Karpas-422 (cell line): ENCODE results near the gene MS4A18. TPM values are rescaled to one million over a fixed set of nuclear protein-coding genes. Genes with fewer than 3 reads are reported as not detected.
"Not testable (repeated sequence)": the region's sequence is repeated elsewhere in the genome, so short reads cannot be mapped to it uniquely, and the experiment has no call there.

ENCODE experiments used
- DNase-seq: peaks from one replicate; pipeline ENCODE4 v3.0.0-alpha.2; 2015
- H2AFZ ChIP-seq: fragments of 200-600 bp; sonication (generic); 2 replicates; pipeline ENCODE4 v1.6.1; 2014; ENCODE audit warnings: antibody characterized with exemption, low read length, mixed read lengths
- H3K27ac ChIP-seq: fragments of 200-600 bp; sonication (generic); 2 replicates; pipeline ENCODE4 v1.5.1; 2014; ENCODE audit warnings: mild to moderate bottlenecking, low read length, moderate library complexity
- H3K27me3 ChIP-seq: fragments of 200-600 bp; sonication (generic); 2 replicates; pipeline ENCODE4 v1.6.1; 2014; ENCODE audit warnings: low read length, mixed read lengths
- H3K36me3 ChIP-seq: fragments of 200-600 bp; sonication (generic); 2 replicates; pipeline ENCODE4 v1.6.1; 2014; ENCODE audit warnings: low read length, mixed read lengths; ENCODE audit not compliant: insufficient read depth
- H3K4me1 ChIP-seq: fragments of 200-600 bp; sonication (generic); 2 replicates; pipeline ENCODE4 v1.6.1; 2014; ENCODE audit warnings: mild to moderate bottlenecking, low read length, mixed read lengths
- H3K4me2 ChIP-seq: fragments of 200-600 bp; sonication (generic); 2 replicates; pipeline ENCODE4 v1.6.1; 2014; ENCODE audit warnings: low read length, low read depth, mild to moderate bottlenecking; ENCODE audit not compliant: poor library complexity, severe bottlenecking
- H3K4me3 ChIP-seq: fragments of 200-600 bp; sonication (generic); 2 replicates; pipeline ENCODE4 v1.5.1; 2014; ENCODE audit warnings: mild to moderate bottlenecking, antibody characterized with exemption, low read length, mixed read lengths
- H3K79me2 ChIP-seq: fragments of 200-600 bp; sonication (generic); 2 replicates; pipeline ENCODE4 v1.6.1; 2014; ENCODE audit warnings: mild to moderate bottlenecking, low read length, mixed read lengths
- H3K9ac ChIP-seq: fragments of 200-600 bp; sonication (generic); 2 replicates; pipeline ENCODE4 v1.6.0; 2014; ENCODE audit warnings: low read length
- H3K9me2 ChIP-seq: fragments of 200-600 bp; sonication (generic), shearing (Covaris generic); replicated peaks from 2 replicates; pipeline ENCODE4 v1.6.0; 2014; ENCODE audit warnings: mild to moderate bottlenecking, low read length, moderate library complexity; ENCODE audit not compliant: insufficient read depth
- H3K9me3 ChIP-seq: fragments of 300-700, 200-600 bp; sonication (generic); 2 replicates; pipeline ENCODE4 v1.6.1; 2014; ENCODE audit warnings: low read length, mixed read lengths
- H4K20me1 ChIP-seq: fragments of 200-600 bp; sonication (generic); 2 replicates; pipeline ENCODE4 v1.6.1; 2014; ENCODE audit warnings: mild to moderate bottlenecking, antibody characterized with exemption, low read length, low read depth; ENCODE audit not compliant: insufficient read depth
- total RNA-seq: library from RNA; depleted of rRNA; stranded (reverse); fragments of >200 nt; shearing (Covaris generic); gene quantifications from 2 replicates; pipeline ENCODE4 v1.2.3, GENCODE V29; 2014; ENCODE audit warnings: low replicate concordance; rRNA removed

MS4A18 gene
- total RNA-seq, result not detected in 2 replicates

GRCh38 chr11:60724420-60724819 is at the start of gene MS4A18:
MS4A18 (plus strand) TSS chr11:60724720.
- no peaks in the 10 kb centered on the region for H3K27me3 ChIP-seq
- no peak within 1 kb of the TSS for H3K9ac ChIP-seq
- no peak for DNase-seq
- H3K36me3 ChIP-seq, result no peaks in the 10 kb centered on the region
- H3K79me2 ChIP-seq, result no peaks in the 10 kb centered on the region
- H4K20me1 ChIP-seq, result no peaks in the 10 kb centered on the region
- no peak within 1 kb of the TSS for H3K4me2 ChIP-seq
- H3K9me2 ChIP-seq, result no peaks in the 10 kb centered on the region
- H3K9me3 ChIP-seq, result no peaks in the 10 kb centered on the region
- H3K4me3 ChIP-seq, result no peak within 1 kb of the TSS
- H3K4me1 ChIP-seq, result no peaks in the 10 kb centered on the region
- no peak within 1 kb of the TSS for H3K27ac ChIP-seq
- no peak within 1 kb of the TSS for H2AFZ ChIP-seq

GRCh38 chr11:60678231-60678630 is 46.3 kb upstream of the MS4A18 start:
- not testable (repeated sequence) for DNase-seq, H3K79me2 ChIP-seq, H3K27me3 ChIP-seq, H2AFZ ChIP-seq, H3K9ac ChIP-seq, H3K27ac ChIP-seq, H4K20me1 ChIP-seq, H3K4me3 ChIP-seq, H3K4me1 ChIP-seq, H3K36me3 ChIP-seq, H3K9me2 ChIP-seq, H3K4me2 ChIP-seq
- peaks cover 12% of the 10 kb centered on the region; the same call in 1 of the 2 replicates for H3K9me3 ChIP-seq

- no peaks in the 10 kb centered on the region; the same call in 1 of the 2 replicates for H3K27me3 ChIP-seq
- no peak overlapping the region for H3K27ac ChIP-seq
- H2AFZ ChIP-seq, result no peak overlapping the region
- H3K36me3 ChIP-seq, result no peaks in the 10 kb centered on the region
- H3K9me3 ChIP-seq, result peaks cover 11% of the 10 kb centered on the region; the same call in 1 of the 2 replicates
- no peak overlapping the region for H3K4me2 ChIP-seq
- DNase-seq, result no peak
- H3K9ac ChIP-seq, result no peak overlapping the region
- no peaks in the 10 kb centered on the region for H4K20me1 ChIP-seq
- no peaks in the 10 kb centered on the region for H3K79me2 ChIP-seq
- H3K4me1 ChIP-seq, result peaks cover 12% of the 10 kb centered on the region
- H3K9me2 ChIP-seq, result no peaks in the 10 kb centered on the region
- no peak overlapping the region for H3K4me3 ChIP-seq
Observed at GRCh38 chr11:60679879-60680278, 44.6 kb upstream of the MS4A18 start.

GRCh38 chr11:60680455-60681119 is 43.9 kb upstream of the MS4A18 start:
- no peak for DNase-seq
- H2AFZ ChIP-seq, result no peak overlapping the region

GRCh38 chr11:60684541-60684848 is 40.0 kb upstream of the MS4A18 start:
- H3K9ac ChIP-seq, H3K27me3 ChIP-seq, H3K9me3 ChIP-seq, H3K9me2 ChIP-seq, H3K27ac ChIP-seq, H3K36me3 ChIP-seq, H3K4me3 ChIP-seq, H3K79me2 ChIP-seq, H4K20me1 ChIP-seq, DNase-seq: not testable (repeated sequence)
- Histone ChIP-seq H3K4me1 (peaks cover 12% of the 10 kb centered on the region), H3K4me2 (peak overlapping the region; percentile 10), H2AFZ (peak overlapping the region; percentile 60; the same call in 1 of the 2 replicates)

More at GRCh38 chr11:60680455-60681119, 43.9 kb upstream of the MS4A18 start:
- H3K4me2 ChIP-seq, result no peak overlapping the region
- H3K9ac ChIP-seq, result no peak overlapping the region
- H3K9me3 ChIP-seq, result peaks cover 11% of the 10 kb centered on the region; the same call in 1 of the 2 replicates
- H4K20me1 ChIP-seq, result no peaks in the 10 kb centered on the region
- H3K27me3 ChIP-seq, result no peaks in the 10 kb centered on the region; the same call in 1 of the 2 replicates
- no peak overlapping the region for H3K4me3 ChIP-seq
- H3K4me1 ChIP-seq, result peaks cover 12% of the 10 kb centered on the region
- H3K9me2 ChIP-seq, result no peaks in the 10 kb centered on the region
- no peak overlapping the region for H3K27ac ChIP-seq
- H3K79me2 ChIP-seq, result no peaks in the 10 kb centered on the region
- H3K36me3 ChIP-seq, result no peaks in the 10 kb centered on the region

- H2AFZ ChIP-seq, result no peak overlapping the region
- no peak overlapping the region for H3K4me3 ChIP-seq
- H3K79me2 ChIP-seq, result no peaks in the 10 kb centered on the region
- no peaks in the 10 kb centered on the region for H3K27me3 ChIP-seq
- no peak overlapping the region for H3K27ac ChIP-seq
- H3K9ac ChIP-seq, result no peak overlapping the region
- no peaks in the 10 kb centered on the region for H3K36me3 ChIP-seq
- H4K20me1 ChIP-seq, result no peaks in the 10 kb centered on the region
- DNase-seq, result no peak
- H3K4me2 ChIP-seq, result no peak overlapping the region
- no peaks in the 10 kb centered on the region for H3K9me3 ChIP-seq
- H3K4me1 ChIP-seq, result no peaks in the 10 kb centered on the region
- no peaks in the 10 kb centered on the region for H3K9me2 ChIP-seq
Observed at GRCh38 chr11:60691661-60692060, 32.9 kb upstream of the MS4A18 start.

- H3K79me2 ChIP-seq, result no peaks in the 10 kb centered on the region
- H3K9me2 ChIP-seq, result no peaks in the 10 kb centered on the region
- H3K4me1 ChIP-seq, result peaks cover 11% of the 10 kb centered on the region
- H3K27ac ChIP-seq, result no peak within 1 kb of the TSS
- H3K27me3 ChIP-seq, result no peaks in the 10 kb centered on the region
- no peak within 1 kb of the TSS for H2AFZ ChIP-seq
- H3K36me3 ChIP-seq, result no peaks in the 10 kb centered on the region
- H4K20me1 ChIP-seq, result no peaks in the 10 kb centered on the region
- H3K4me2 ChIP-seq, result no peak within 1 kb of the TSS
- DNase-seq, result no peak
- no peak within 1 kb of the TSS for H3K4me3 ChIP-seq
- no peak within 1 kb of the TSS for H3K9ac ChIP-seq
- H3K9me3 ChIP-seq, result no peaks in the 10 kb centered on the region
Observed at GRCh38 chr11:60699284-60699691, 25.2 kb upstream of the MS4A18 start, which contains the start of gene MS4A8. MS4A8 (plus strand) TSS chr11:60699612; CDS start chr11:60700861, 1,249 bp downstream.

GRCh38 chr11:60699936-60700335 is 24.6 kb upstream of the MS4A18 start:
- Histone ChIP-seq H3K4me1 (peaks cover 11% of the 10 kb centered on the region), H3K4me2 (no peak overlapping the region), H3K9ac (no peak overlapping the region), H3K79me2 (no peaks in the 10 kb centered on the region), H3K36me3 (no peaks in the 10 kb centered on the region), H4K20me1 (no peaks in the 10 kb centered on the region), H3K9me2 (no peaks in the 10 kb centered on the region), H2AFZ (no peak overlapping the region), H3K4me3 (no peak overlapping the region), H3K27ac (no peak overlapping the region), H3K9me3 (no peaks in the 10 kb centered on the region), H3K27me3 (no peaks in the 10 kb centered on the region)
- no peak for DNase-seq
